ENCODE results near the gene SLC39A3. TPM values are rescaled to one million over a fixed set of nuclear protein-coding genes. Genes with fewer than 3 reads are reported as not detected.

Gene SLC39A3
- total and polyA plus RNA-seq, 10 of the 15 experiments (the other 5 are each of a cell fraction or from before 2014, with no cell fraction given): 0.63 to 67.1 (median 51.2) TPM

DNA sequence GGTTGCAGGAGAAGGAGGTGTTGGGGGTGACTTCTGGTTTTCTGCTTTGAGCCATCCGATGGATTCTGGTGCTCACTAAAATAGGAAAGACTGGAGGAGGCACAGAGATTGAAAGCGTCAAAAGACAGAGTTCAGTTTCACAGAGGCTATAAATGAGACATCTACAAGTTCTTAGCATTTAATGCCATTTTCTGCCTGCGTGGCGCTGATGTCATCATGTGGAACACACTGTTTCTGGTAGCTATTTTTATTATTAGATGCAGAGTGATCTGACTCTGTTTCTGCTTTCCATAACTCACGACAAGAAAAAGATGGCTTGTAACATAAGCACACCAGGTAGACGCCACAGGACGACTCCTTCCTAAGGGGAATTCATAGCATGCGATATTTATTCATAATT, 3.3 kb upstream of the SLC39A3 start:
- Histone ChIP-seq H3K4me3 (no peak overlapping the region), H3K4me1 (ENCODE audit: control insufficient read depth, insufficient read depth, low read length) (peaks cover 8% of the 10 kb centered on the region), H3K27me3 (replicated peaks in 1 of 2; ENCODE audit: control insufficient read depth in 2 of 2, insufficient read depth in 2 of 2, low read length in 1 of 2) (no peaks in the 10 kb centered on the region), H3K9me3 (replicated peaks; ENCODE audit: control insufficient read depth, insufficient read depth, low read length) (no peaks in the 10 kb centered on the region), H3K4me2 (ENCODE audit: control insufficient read depth, insufficient read depth) (no peak overlapping the region), H2AFZ (ENCODE audit: control insufficient read depth, low read depth, low read length) (no peak overlapping the region), H3K27ac (ENCODE audit: control insufficient read depth, insufficient read depth) (no peak overlapping the region), H3K9ac (ENCODE audit: control insufficient read depth, insufficient read depth, low read length) (no peak overlapping the region), H3K36me3 (ENCODE audit: control insufficient read depth in 2 of 2, insufficient read depth in 2 of 2, low read length in 1 of 2) (no peaks in the 10 kb centered on the region), H4K20me1 (ENCODE audit: control insufficient read depth, insufficient read depth) (no peaks in the 10 kb centered on the region), H3K79me2 (ENCODE audit: control insufficient read depth, insufficient read depth, low read length) (peaks cover 10% of the 10 kb centered on the region)
- no TSS peak for BruUV-seq (replicated peaks)
- RAD21 ChIA-PET (ENCODE audit: unreplicated experiment): no interaction called here
- POLR2A ChIA-PET: interaction anchor here (1.3 kb wide), 1 partner anchor 41 kb away, joined by 3 read pairs; no protein-coding TSS in a partner anchor
- in situ Hi-C loops (cut with MboI): no loop called here
- intact Hi-C loops (cut with micrococcal nuclease; ENCODE audit: unreplicated experiment): loop anchor here (10.0 kb wide), 1 partner anchor 278 kb away; no protein-coding TSS in a partner anchor
- FAIRE-seq (no peak), ATAC-seq (no peak), DNase-seq (ENCODE audit: low read depth, low spot score) (no peak)
- CTCF ChIA-PET: interaction anchor here (1.1 kb wide), 1 partner anchor 95 kb away, joined by 4 read pairs; no protein-coding TSS in a partner anchor
- SMC1A ChIA-PET (ENCODE audit: uncharacterized antibody, unreplicated experiment): no interaction called here
- 54% methylated on average over 8 of the region's 8 CpGs for WGBS (ENCODE audit: insufficient coverage, insufficient replicate concordance, low lambda C conversion rate, missing lambda C conversion rate)
- no peak for TF ChIP-seq CHD2 (IDR thresholded peaks at IDR 0.05; ENCODE audit: borderline replicate concordance, low read depth, low read length)
- TF ChIP-seq NFYA (IDR thresholded peaks at IDR 0.05; ENCODE audit: borderline replicate concordance, low read depth, low read length): no peak
- no peak for TF ChIP-seq FOS (IDR thresholded peaks at IDR 0.05; ENCODE audit: borderline replicate concordance, extremely low read depth, insufficient read length)
- TF ChIP-seq RAD21 (IDR thresholded peaks at IDR 0.05; ENCODE audit: insufficient read depth, low read depth, low read length): no peak

GRCh38 chr19:2740314-2740656, 468 bp upstream of the SLC39A3 start:
- POLR2A ChIA-PET: no interaction called here
- BruUV-seq (replicated peaks): no TSS peak
- peak overlapping the region; percentile 61 for H2AFZ ChIP-seq (ENCODE audit: control insufficient read depth, low read depth, low read length)
- H3K9ac ChIP-seq (ENCODE audit: control insufficient read depth, insufficient read depth, low read length): no peak overlapping the region
- DNase-seq (ENCODE audit: low read depth, low spot score) (no peak), FAIRE-seq (peak; percentile 41), ATAC-seq (no peak)
- intact Hi-C loops (cut with micrococcal nuclease; ENCODE audit: unreplicated experiment) (loop anchor here (10.0 kb wide), 1 partner anchor 275 kb away; no protein-coding TSS in a partner anchor), in situ Hi-C loops (cut with MboI) (no loop called here)
- H3K4me2 ChIP-seq (ENCODE audit: control insufficient read depth, insufficient read depth): peak overlapping the region; percentile 69
- 0 out of 2 replicates have a peak, but pooled peaks have one; percentile 4 for TF ChIP-seq IKZF1 (conservative IDR thresholded peaks at IDR 0.05)
- TF ChIP-seq ZNF207 (IDR thresholded peaks at IDR 0.05; ENCODE audit: borderline replicate concordance): 0 out of 2 replicates have a peak, but pooled peaks have one; percentile 12
- 0 out of 2 replicates have a peak, but pooled peaks have one; percentile 1 for TF ChIP-seq FOXK2 (IDR thresholded peaks at IDR 0.05)
- TF ChIP-seq, protein P1, sequence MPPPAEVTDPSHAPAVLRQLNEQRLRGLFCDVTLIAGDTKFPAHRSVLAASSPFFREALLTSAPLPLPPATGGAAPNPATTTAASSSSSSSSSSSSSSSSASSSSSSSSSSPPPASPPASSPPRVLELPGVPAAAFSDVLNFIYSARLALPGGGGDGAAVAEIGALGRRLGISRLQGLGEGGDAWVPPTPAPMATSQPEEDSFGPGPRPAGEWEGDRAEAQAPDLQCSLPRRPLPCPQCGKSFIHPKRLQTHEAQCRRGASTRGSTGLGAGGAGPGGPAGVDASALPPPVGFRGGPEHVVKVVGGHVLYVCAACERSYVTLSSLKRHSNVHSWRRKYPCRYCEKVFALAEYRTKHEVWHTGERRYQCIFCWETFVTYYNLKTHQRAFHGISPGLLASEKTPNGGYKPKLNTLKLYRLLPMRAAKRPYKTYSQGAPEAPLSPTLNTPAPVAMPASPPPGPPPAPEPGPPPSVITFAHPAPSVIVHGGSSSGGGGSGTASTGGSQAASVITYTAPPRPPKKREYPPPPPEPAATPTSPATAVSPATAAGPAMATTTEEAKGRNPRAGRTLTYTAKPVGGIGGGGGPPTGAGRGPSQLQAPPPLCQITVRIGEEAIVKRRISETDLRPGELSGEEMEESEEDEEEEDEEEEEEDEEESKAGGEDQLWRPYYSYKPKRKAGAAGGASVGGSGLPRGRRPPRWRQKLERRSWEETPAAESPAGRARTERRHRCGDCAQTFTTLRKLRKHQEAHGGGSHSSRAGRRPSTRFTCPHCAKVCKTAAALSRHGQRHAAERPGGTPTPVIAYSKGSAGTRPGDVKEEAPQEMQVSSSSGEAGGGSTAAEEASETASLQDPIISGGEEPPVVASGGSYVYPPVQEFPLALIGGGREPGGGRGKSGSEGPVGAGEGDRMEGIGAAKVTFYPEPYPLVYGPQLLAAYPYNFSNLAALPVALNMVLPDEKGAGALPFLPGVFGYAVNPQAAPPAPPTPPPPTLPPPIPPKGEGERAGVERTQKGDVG (CRISPR knock-in tag; IDR thresholded peaks at IDR 0.05): no peak
- TF ChIP-seq CBFB (IDR thresholded peaks at IDR 0.05; ENCODE audit: low read depth): no peak
- no peak overlapping the region for H3K27ac ChIP-seq (ENCODE audit: control insufficient read depth, insufficient read depth)
- H3K4me3 ChIP-seq: no peak overlapping the region
- WGBS (ENCODE audit: insufficient coverage, insufficient replicate concordance, low lambda C conversion rate, missing lambda C conversion rate): 46% methylated on average over 13 of the region's 13 CpGs
- H3K36me3 ChIP-seq (ENCODE audit: control insufficient read depth in 2 of 2, insufficient read depth in 2 of 2, low read length in 1 of 2): peaks cover 7 to 12% of the 10 kb centered on the region in 2 experiments; a peak in 3 of 4 replicates
- RAD21 ChIA-PET (ENCODE audit: unreplicated experiment): no interaction called here
- peaks cover 8% of the 10 kb centered on the region; the same call in 2 of the 3 replicates for H3K9me3 ChIP-seq (replicated peaks; ENCODE audit: control insufficient read depth, insufficient read depth, low read length)
- SMC1A ChIA-PET (ENCODE audit: uncharacterized antibody, unreplicated experiment): no interaction called here
- H3K27me3 ChIP-seq (replicated peaks in 1 of 2; ENCODE audit: control insufficient read depth in 2 of 2, insufficient read depth in 2 of 2, low read length in 1 of 2): no peaks in the 10 kb centered on the region
- no peaks in the 10 kb centered on the region for H3K4me1 ChIP-seq (ENCODE audit: control insufficient read depth, insufficient read depth, low read length)
- CTCF ChIA-PET: no interaction called here
- no peaks in the 10 kb centered on the region for H4K20me1 ChIP-seq (ENCODE audit: control insufficient read depth, insufficient read depth)
- peaks cover 14% of the 10 kb centered on the region for H3K79me2 ChIP-seq (ENCODE audit: control insufficient read depth, insufficient read depth, low read length)

Measured in GM12878 (cell line).